Stimulated activated CD4-positive, alpha-beta T cell treated with anti-CD3 and anti-CD28 coated beads, Interleukin-4, amount 100 ng/mL, for 1 hour (primary cell): ENCODE data around the gene UMAD1.
"Not testable (repeated sequence)": the region's sequence is repeated elsewhere in the genome, so short reads cannot be mapped to it uniquely, and the experiment has no call there.

Source experiments
- DNase-seq: peaks from one replicate; pipeline ENCODE4 v3.0.0-alpha.2; 2020

Gene UMAD1

GRCh38 chr7:7769710-7770627, 129.4 kb downstream of the UMAD1 start:
- no peak for DNase-seq

GRCh38 chr7:7771452-7771851, 130.9 kb downstream of the UMAD1 start:
- DNase-seq, result no peak

GRCh38 chr7:7772397-7772821, 131.9 kb downstream of the UMAD1 start:
- no peak for DNase-seq

- DNase-seq, result no peak
Observed at GRCh38 chr7:7773334-7774309, 133.1 kb downstream of the UMAD1 start.

GRCh38 chr7:7779888-7780287, 139.3 kb downstream of the UMAD1 start:
- no peak for DNase-seq

GRCh38 chr7:7783001-7783400, 142.4 kb downstream of the UMAD1 start:
- no peak for DNase-seq

- DNase-seq, result no peak
Observed at GRCh38 chr7:7785344-7785973, 144.9 kb downstream of the UMAD1 start.

- DNase-seq, result no peak
Observed at GRCh38 chr7:7786595-7786994, 146.0 kb downstream of the UMAD1 start.

GRCh38 chr7:7789551-7789988, 149.0 kb downstream of the UMAD1 start:
- no peak for DNase-seq

- DNase-seq, result no peak
Observed at GRCh38 chr7:7790041-7790741, 149.6 kb downstream of the UMAD1 start.

GRCh38 chr7:7791523-7791922, 151.0 kb downstream of the UMAD1 start:
- DNase-seq, result no peak

GRCh38 chr7:7792056-7792455, 151.5 kb downstream of the UMAD1 start:
- no peak for DNase-seq

GRCh38 chr7:7793249-7793648, 152.7 kb downstream of the UMAD1 start:
- DNase-seq, result no peak

- DNase-seq, result no peak
Observed at GRCh38 chr7:7793921-7794320, 153.4 kb downstream of the UMAD1 start.

GRCh38 chr7:7795203-7795602, 154.7 kb downstream of the UMAD1 start:
- no peak for DNase-seq

GRCh38 chr7:7795630-7796121, 155.1 kb downstream of the UMAD1 start:
- no peak for DNase-seq

GRCh38 chr7:7798510-7798909, 158.0 kb downstream of the UMAD1 start:
- no peak for DNase-seq

- no peak for DNase-seq
Observed at GRCh38 chr7:7799138-7799537, 158.6 kb downstream of the UMAD1 start.

- DNase-seq, result no peak
Observed at GRCh38 chr7:7802531-7802930, 162.0 kb downstream of the UMAD1 start.

GRCh38 chr7:7803715-7804178, 163.2 kb downstream of the UMAD1 start:
- no peak for DNase-seq

GRCh38 chr7:7804822-7805221, 164.3 kb downstream of the UMAD1 start:
- DNase-seq, result not testable (repeated sequence)
